ENCODE data around the gene WWOX.

GRCh38 chr16:78832100-78832499 is 732.6 kb downstream of the WWOX start:
- no peak for TF ChIP-seq POLR2AphosphoS5 (IDR thresholded peaks at IDR 0.05)
- TF ChIP-seq CTCF (IDR thresholded peaks at IDR 0.05 in 8 of 11, conservative IDR thresholded peaks at IDR 0.05 in 3 of 11) = no peak
- no peak for TF ChIP-seq POLR2A (IDR thresholded peaks at IDR 0.05)
